Measurements from ENCODE around the gene PLEKHA4. TPM values are rescaled to one million over a fixed set of nuclear protein-coding genes. Genes with fewer than 3 reads are reported as not detected.

PLEKHA4 gene
- total RNA-seq, 4 donors from 2014 or later, result 2.8 to 5.1 (median 5.0) TPM

DNA sequence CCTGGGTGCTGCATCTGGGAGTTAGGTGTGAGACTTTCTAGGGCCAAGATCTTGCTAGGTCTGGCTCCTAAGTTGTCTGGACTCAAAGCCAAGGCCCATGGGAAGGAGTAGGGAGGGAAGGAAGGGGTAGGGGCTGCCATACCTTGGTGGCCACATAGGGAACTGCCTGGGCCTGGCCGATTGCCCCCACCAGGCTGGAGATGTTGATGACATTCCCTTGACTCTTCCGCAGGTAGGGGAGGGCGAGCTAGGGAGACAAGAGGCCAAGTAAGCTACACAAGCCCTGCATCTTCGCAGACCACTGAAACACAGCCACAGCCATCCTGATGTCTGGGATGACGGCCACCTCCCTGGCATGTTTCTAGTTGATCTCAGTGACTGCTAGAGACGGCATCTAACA is 53.5 kb downstream of the PLEKHA4 start:
- no peak for DNase-seq (ENCODE audit: low spot score in 2 of 2)
- peaks cover 46% of the 10 kb centered on the region for H3K4me1 ChIP-seq

GRCh38 chr19:48813123-48813913 is 55.1 kb downstream of the PLEKHA4 start:
- H3K4me1 ChIP-seq, result peaks cover 37% of the 10 kb centered on the region
- TF ChIP-seq POLR2AphosphoS5 (IDR thresholded peaks at IDR 0.05), result no peak
- TF ChIP-seq POLR2A (IDR thresholded peaks at IDR 0.05), result no peak
- TF ChIP-seq, protein P1, sequence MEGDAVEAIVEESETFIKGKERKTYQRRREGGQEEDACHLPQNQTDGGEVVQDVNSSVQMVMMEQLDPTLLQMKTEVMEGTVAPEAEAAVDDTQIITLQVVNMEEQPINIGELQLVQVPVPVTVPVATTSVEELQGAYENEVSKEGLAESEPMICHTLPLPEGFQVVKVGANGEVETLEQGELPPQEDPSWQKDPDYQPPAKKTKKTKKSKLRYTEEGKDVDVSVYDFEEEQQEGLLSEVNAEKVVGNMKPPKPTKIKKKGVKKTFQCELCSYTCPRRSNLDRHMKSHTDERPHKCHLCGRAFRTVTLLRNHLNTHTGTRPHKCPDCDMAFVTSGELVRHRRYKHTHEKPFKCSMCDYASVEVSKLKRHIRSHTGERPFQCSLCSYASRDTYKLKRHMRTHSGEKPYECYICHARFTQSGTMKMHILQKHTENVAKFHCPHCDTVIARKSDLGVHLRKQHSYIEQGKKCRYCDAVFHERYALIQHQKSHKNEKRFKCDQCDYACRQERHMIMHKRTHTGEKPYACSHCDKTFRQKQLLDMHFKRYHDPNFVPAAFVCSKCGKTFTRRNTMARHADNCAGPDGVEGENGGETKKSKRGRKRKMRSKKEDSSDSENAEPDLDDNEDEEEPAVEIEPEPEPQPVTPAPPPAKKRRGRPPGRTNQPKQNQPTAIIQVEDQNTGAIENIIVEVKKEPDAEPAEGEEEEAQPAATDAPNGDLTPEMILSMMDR (IDR thresholded peaks at IDR 0.05), result no peak
- no peak for TF ChIP-seq EP300 (IDR thresholded peaks at IDR 0.05)
- 87% methylated on average over 17 of the region's 21 CpGs for WGBS

More for the DNA sequence above, 53.5 kb downstream of the PLEKHA4 start:
- Histone ChIP-seq H3K9me3 (no peaks in the 10 kb centered on the region), H3K4me3 (no peak overlapping the region), H3K27ac (no peak overlapping the region), H3K36me3 (no peaks in the 10 kb centered on the region), H3K27me3 (no peaks in the 10 kb centered on the region)
- TF ChIP-seq POLR2AphosphoS5 (IDR thresholded peaks at IDR 0.05) (no peak), EP300 (IDR thresholded peaks at IDR 0.05) (no peak), POLR2A (IDR thresholded peaks at IDR 0.05) (no peak)
- TF ChIP-seq, protein P1 (IDR thresholded peaks at IDR 0.05), result no peak
- 92% methylated on average over 6 of the region's 6 CpGs for WGBS

GRCh38 chr19:48812094-48812929 is 56.1 kb downstream of the PLEKHA4 start:
- H3K36me3 ChIP-seq, result peaks cover 4% of the 10 kb centered on the region
- 11% methylated on average over 31 of the region's 39 CpGs for WGBS
- peak; percentile 93 to 95 for DNase-seq (ENCODE audit: low spot score in 2 of 2)
- TF ChIP-seq EP300 (IDR thresholded peaks at IDR 0.05) (peak; percentile 67), POLR2A (IDR thresholded peaks at IDR 0.05) (peak in 1 of 2 donors; percentile 32), POLR2AphosphoS5 (IDR thresholded peaks at IDR 0.05) (no peak)
- TF ChIP-seq, protein P1 (IDR thresholded peaks at IDR 0.05), result no peak
- no peaks in the 10 kb centered on the region for H3K9me3 ChIP-seq
- peak overlapping the region; percentile 86 for H3K27ac ChIP-seq
- peak overlapping the region; percentile 71 for H3K4me3 ChIP-seq
- no peaks in the 10 kb centered on the region for H3K27me3 ChIP-seq
- H3K4me1 ChIP-seq, result peaks cover 41% of the 10 kb centered on the region

More at GRCh38 chr19:48813123-48813913, 55.1 kb downstream of the PLEKHA4 start:
- H3K27ac ChIP-seq, result peak overlapping the region; percentile 86
- H3K9me3 ChIP-seq, result no peaks in the 10 kb centered on the region
- H3K27me3 ChIP-seq, result no peaks in the 10 kb centered on the region
- H3K4me3 ChIP-seq, result no peak overlapping the region
- no peak for DNase-seq (ENCODE audit: low spot score in 2 of 2)
- no peaks in the 10 kb centered on the region for H3K36me3 ChIP-seq

- WGBS, result 13% methylated on average over 7 of the region's 7 CpGs
- DNase-seq (ENCODE audit: low spot score in 2 of 2), result no peak
- H3K27ac ChIP-seq, result peak overlapping the region; percentile 86
- peak overlapping the region; percentile 71 for H3K4me3 ChIP-seq
- H3K9me3 ChIP-seq, result no peaks in the 10 kb centered on the region
- H3K36me3 ChIP-seq, result peaks cover 4% of the 10 kb centered on the region
- TF ChIP-seq POLR2AphosphoS5 (IDR thresholded peaks at IDR 0.05), result no peak
- TF ChIP-seq, protein P1 (IDR thresholded peaks at IDR 0.05), result no peak
- TF ChIP-seq POLR2A (IDR thresholded peaks at IDR 0.05), result no peak
- no peak for TF ChIP-seq EP300 (IDR thresholded peaks at IDR 0.05)
- no peaks in the 10 kb centered on the region for H3K27me3 ChIP-seq
- H3K4me1 ChIP-seq, result peaks cover 35% of the 10 kb centered on the region
Measured at GRCh38 chr19:48810151-48810550, 58.3 kb downstream of the PLEKHA4 start.

All from suprapubic skin (tissue), 4 donors.